Liver (tissue), 9 donors: ENCODE measurements around the gene BCL2L1. TPM values are rescaled to one million over a fixed set of nuclear protein-coding genes. Genes with fewer than 3 reads are reported as not detected.

Experiments
- DNase-seq: peaks from one replicate; pipeline ENCODE4 v3.0.0-alpha.2; 2017; ENCODE audit warnings: low spot score
- H3K27ac ChIP-seq, 2 donors: one replicate each; pipeline ENCODE4 v1.7.0; 2013; ENCODE audit warnings: inconsistent platforms in 2 of 2, low read length in 2 of 2, control low read depth in 1 of 2, low read depth in 1 of 2, mild to moderate bottlenecking in 1 of 2
- H3K27me3 ChIP-seq, 4 donors: one replicate each; pipeline versions ENCODE4 v1.6.1 to v1.7.0; 2013; ENCODE audit warnings: low read length in 3 of 4, inconsistent platforms in 1 of 4, mild to moderate bottlenecking in 1 of 4, moderate library complexity in 1 of 4; ENCODE audit not compliant: control insufficient read depth in 4 of 4, insufficient read depth in 4 of 4
- H3K36me3 ChIP-seq, 4 donors: one replicate each; pipeline versions ENCODE4 v1.6.1 to v1.7.0; 2013; ENCODE audit warnings: low read length in 3 of 4, mild to moderate bottlenecking in 3 of 4, low read depth in 1 of 4, moderate library complexity in 1 of 4; ENCODE audit not compliant: control insufficient read depth in 4 of 4, insufficient read depth in 3 of 4
- H3K4me1 ChIP-seq, 4 donors: one replicate each; pipeline versions ENCODE4 v1.6.1 to v1.7.0; 2013; ENCODE audit warnings: low read length in 3 of 4, mild to moderate bottlenecking in 3 of 4, moderate library complexity in 1 of 4; ENCODE audit not compliant: control insufficient read depth in 4 of 4, insufficient read depth in 4 of 4
- H3K4me3 ChIP-seq, 3 donors: one replicate each; pipeline versions ENCODE4 v1.6.1 to v1.7.0; 2013; ENCODE audit warnings: low read length in 3 of 3, control low read depth in 1 of 3, low read depth in 1 of 3, mild to moderate bottlenecking in 1 of 3
- H3K9ac ChIP-seq, 2 donors: one replicate each; pipeline ENCODE4 v1.7.0; 2013; ENCODE audit warnings: low read length in 2 of 2, mild to moderate bottlenecking in 2 of 2, moderate library complexity in 2 of 2, control low read depth in 1 of 2, low read depth in 1 of 2
- H3K9me3 ChIP-seq, 4 donors: one replicate each; pipeline versions ENCODE4 v1.6.1 to v1.7.0; 2013; ENCODE audit warnings: low read length in 3 of 4; ENCODE audit not compliant: control insufficient read depth in 4 of 4
- ATF3 ChIP-seq: IDR thresholded peaks from 2 replicates; pipeline ENCODE4 v1.6.1; 2016; ENCODE audit warnings: antibody characterized with exemption
- CTCF ChIP-seq: fragments of 150-350 bp; IDR thresholded peaks from 2 replicates; pipeline ENCODE4 v1.5.1; 2017; ENCODE audit warnings: improper control_type of control experiment, low read depth, low read length; ENCODE audit not compliant: missing input control
- EGR1 ChIP-seq, 2 donors: IDR thresholded peaks; 2 replicates each; pipeline ENCODE4 v1.6.1; 2016 to 2018; ENCODE audit warnings: antibody characterized with exemption in 2 of 2, low read depth in 2 of 2
- FOXA1 ChIP-seq: IDR thresholded peaks from 2 replicates; pipeline ENCODE4 v1.6.1; 2016; ENCODE audit warnings: antibody characterized with exemption
- FOXA2 ChIP-seq: IDR thresholded peaks from 2 replicates; pipeline ENCODE4 v1.6.1; 2016; ENCODE audit warnings: antibody characterized with exemption
- GABPA ChIP-seq, 2 donors: IDR thresholded peaks in 1 of 2; conservative IDR thresholded peaks in 1 of 2; 2 replicates each; pipeline ENCODE4 v1.6.1; 2016; ENCODE audit warnings: antibody characterized with exemption in 2 of 2, mild to moderate bottlenecking in 1 of 2, moderate library complexity in 1 of 2
- HNF4A ChIP-seq, 2 donors: conservative IDR thresholded peaks; 2 replicates each; pipeline ENCODE4 v1.6.1; 2016; ENCODE audit warnings: antibody characterized with exemption in 2 of 2, mild to moderate bottlenecking in 2 of 2
- HNF4G ChIP-seq: IDR thresholded peaks from 2 replicates; pipeline ENCODE4 v1.6.1; 2016; ENCODE audit warnings: antibody characterized with exemption
- JUND ChIP-seq, 2 donors: IDR thresholded peaks; 2 replicates each; pipeline ENCODE4 v1.6.1; 2016; ENCODE audit warnings: antibody characterized with exemption in 2 of 2
- MAX ChIP-seq: IDR thresholded peaks from 2 replicates; pipeline ENCODE4 v1.6.1; 2016; ENCODE audit warnings: antibody characterized with exemption
- NR2F2 ChIP-seq: IDR thresholded peaks from 2 replicates; pipeline ENCODE4 v1.6.1; 2016; ENCODE audit warnings: antibody characterized with exemption
- RAD21 ChIP-seq, 2 donors: IDR thresholded peaks; 2 replicates each; pipeline ENCODE4 v1.6.1; 2016; ENCODE audit warnings: antibody characterized with exemption in 2 of 2, mild to moderate bottlenecking in 2 of 2
- REST ChIP-seq: IDR thresholded peaks from 2 replicates; pipeline ENCODE4 v1.6.1; 2016; ENCODE audit warnings: antibody characterized with exemption, mild to moderate bottlenecking
- RXRA ChIP-seq, 2 donors: IDR thresholded peaks; 2 replicates each; pipeline ENCODE4 v1.6.1; 2017 to 2018; ENCODE audit warnings: antibody characterized with exemption in 2 of 2, mild to moderate bottlenecking in 1 of 2
- SP1 ChIP-seq: IDR thresholded peaks from 2 replicates; pipeline ENCODE4 v1.6.1; 2018; ENCODE audit warnings: antibody characterized with exemption, mild to moderate bottlenecking
- TAF1 ChIP-seq: conservative IDR thresholded peaks from 2 replicates; pipeline ENCODE4 v1.6.1; 2016; ENCODE audit warnings: antibody characterized with exemption, mild to moderate bottlenecking
- YY1 ChIP-seq: IDR thresholded peaks from 2 replicates; pipeline ENCODE4 v1.6.1; 2016; ENCODE audit warnings: antibody characterized with exemption, mild to moderate bottlenecking
- ZBTB33 ChIP-seq: IDR thresholded peaks from 2 replicates; pipeline ENCODE4 v1.6.1; 2016; ENCODE audit warnings: antibody characterized with exemption
- WGBS: extraction: QIAGEN DNeasy Blood & Tissue Kit; methylation state at CpG from one replicate; pipeline ENCODE4 v1.1.7; 2013; 5-methylcytosine and 5-hydroxymethylcytosine counted together
- polyA plus RNA-seq, 2 donors: library from polyadenylated mRNA; stranded (reverse) in 1 of 2; unstranded in 1 of 2; fragments of 200-250 nt in 1 of 2; fragments of >200 nt in 1 of 2; fragmentation: Nextera tagmentation in 1 of 2; extraction: Ambion mirVana in 1 of 2; gene quantifications; one replicate each; pipeline versions ENCODE4 v1.2.1 to v1.2.3, GENCODE V29; 2013 to 2015
- total RNA-seq, 2 donors: library from RNA; depleted of rRNA; stranded (reverse); fragments of >200 nt; gene quantifications; one replicate each; pipeline ENCODE4 v1.2.3, GENCODE V29; 2014
- donor health status: healthy.
- donor health status: healthy.
- donor health status: healthy.
- donor health status: healthy.
- donor health status: healthy.

The BCL2L1 gene
- total and polyA plus RNA-seq, 4 donors = 29.7 to 124 (median 46.0) TPM

GRCh38 chr20:31715766-31716165 is 6.9 kb downstream of the BCL2L1 start:
- no peak for TF ChIP-seq TAF1
- no peak for TF ChIP-seq FOXA2
- WGBS = 57% methylated on average over 3 of the region's 3 CpGs
- Histone ChIP-seq H3K4me1 (peaks cover 14 to 72% (median 61%) of the 10 kb centered on the region in 4 donors), H3K9ac (no peak overlapping the region), H3K36me3 (peaks cover 0 to 5% (median 1%) of the 10 kb centered on the region in 4 donors), H3K27me3 (no peaks in the 10 kb centered on the region), H3K9me3 (no peaks in the 10 kb centered on the region), H3K4me3 (no peak overlapping the region), H3K27ac (peak overlapping the region in 1 of 2 donors; percentile 22)
- DNase-seq = no peak

- DNase-seq = no peak
- no peak for TF ChIP-seq FOXA1
- no peak for TF ChIP-seq REST
- TF ChIP-seq YY1 = no peak
- peak; percentile 50 for TF ChIP-seq MAX
- TF ChIP-seq NR2F2 = peak; percentile 60
- TF ChIP-seq RAD21 (IDR thresholded peaks at IDR 0.05) = peak; percentile 4 to 15
- TF ChIP-seq FOXA2 = no peak
- TF ChIP-seq JUND (IDR thresholded peaks at IDR 0.05) = peak in 1 of 2 donors; percentile 50
- TF ChIP-seq ATF3 = no peak
- TF ChIP-seq TAF1 = no peak
- peak; percentile 31 to 33 for TF ChIP-seq RXRA (IDR thresholded peaks at IDR 0.05)
- no peak for TF ChIP-seq HNF4G
- no peak for TF ChIP-seq HNF4A (conservative IDR thresholded peaks at IDR 0.05)
- TF ChIP-seq GABPA (IDR thresholded peaks at IDR 0.05 in 1 of 2, conservative IDR thresholded peaks at IDR 0.05 in 1 of 2) = peak in 1 of 2 donors; percentile 31
- TF ChIP-seq EGR1 (IDR thresholded peaks at IDR 0.05; ENCODE audit: low read depth in 2 of 2) = peak; percentile 19 to 21
- peak; percentile 36 for TF ChIP-seq SP1
- TF ChIP-seq CTCF = no peak
- TF ChIP-seq ZBTB33 = no peak
- Histone ChIP-seq H3K27ac (peak overlapping the region; percentile 77 to 79), H3K9ac (no peak overlapping the region), H3K4me3 (no peak overlapping the region), H3K9me3 (no peaks in the 10 kb centered on the region), H3K4me1 (peaks cover 21 to 66% (median 54%) of the 10 kb centered on the region in 4 donors), H3K27me3 (no peaks in the 10 kb centered on the region), H3K36me3 (peaks cover 0 to 3% (median 1%) of the 10 kb centered on the region in 4 donors)
- WGBS = 56% methylated on average over 9 of the region's 9 CpGs
Observed at GRCh38 chr20:31713312-31714273, 9.1 kb downstream of the BCL2L1 start.
